ENCODE results near the gene AOPEP. TPM values are rescaled to one million over a fixed set of nuclear protein-coding genes. Genes with fewer than 3 reads are reported as not detected.

Gene AOPEP
- total RNA-seq, 6 donors from 2014 or later = 55.4 to 410 (median 111) TPM

DNA sequence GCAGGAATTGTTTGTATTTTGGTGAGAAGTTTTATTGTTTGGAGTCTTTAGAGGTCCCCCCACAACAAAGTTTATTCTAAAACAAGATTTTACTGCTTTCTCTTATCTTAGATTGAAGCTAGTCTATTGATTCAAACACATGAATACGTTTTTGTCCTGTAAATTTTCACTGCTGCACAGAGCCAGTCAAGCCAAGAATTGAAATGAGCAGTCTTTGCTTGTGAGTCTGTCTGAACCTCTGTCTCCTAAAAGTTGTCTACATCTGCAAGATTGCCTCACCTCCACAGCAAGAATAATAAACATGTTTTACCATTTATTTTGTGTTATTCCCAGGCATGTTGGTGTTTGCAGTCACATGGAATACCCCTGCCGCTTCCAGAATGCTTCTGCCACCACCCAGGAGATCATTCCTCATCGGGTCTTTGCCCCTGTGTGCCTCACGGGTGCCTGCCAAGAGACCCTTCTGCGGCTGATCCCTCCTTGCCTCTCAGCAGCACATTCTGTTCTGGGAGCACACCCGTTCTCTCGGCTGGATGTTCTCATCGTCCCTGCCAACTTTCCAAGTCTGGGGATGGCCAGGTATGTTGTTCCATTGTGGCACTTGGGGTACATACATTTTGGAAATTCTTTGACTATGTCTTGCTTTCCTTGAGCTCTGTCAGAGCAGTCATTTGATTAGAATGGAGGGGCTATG is 74.1 kb downstream of the AOPEP start:
- H3K36me3 ChIP-seq = peaks cover 0 to 22% (median 0%) of the 10 kb centered on the region in 4 donors
- peaks cover 10 to 33% (median 19%) of the 10 kb centered on the region in 4 donors for H3K4me1 ChIP-seq
- H3K27ac ChIP-seq = peak overlapping the region; percentile 45 to 59 (median 52)
- TF ChIP-seq, protein P1, sequence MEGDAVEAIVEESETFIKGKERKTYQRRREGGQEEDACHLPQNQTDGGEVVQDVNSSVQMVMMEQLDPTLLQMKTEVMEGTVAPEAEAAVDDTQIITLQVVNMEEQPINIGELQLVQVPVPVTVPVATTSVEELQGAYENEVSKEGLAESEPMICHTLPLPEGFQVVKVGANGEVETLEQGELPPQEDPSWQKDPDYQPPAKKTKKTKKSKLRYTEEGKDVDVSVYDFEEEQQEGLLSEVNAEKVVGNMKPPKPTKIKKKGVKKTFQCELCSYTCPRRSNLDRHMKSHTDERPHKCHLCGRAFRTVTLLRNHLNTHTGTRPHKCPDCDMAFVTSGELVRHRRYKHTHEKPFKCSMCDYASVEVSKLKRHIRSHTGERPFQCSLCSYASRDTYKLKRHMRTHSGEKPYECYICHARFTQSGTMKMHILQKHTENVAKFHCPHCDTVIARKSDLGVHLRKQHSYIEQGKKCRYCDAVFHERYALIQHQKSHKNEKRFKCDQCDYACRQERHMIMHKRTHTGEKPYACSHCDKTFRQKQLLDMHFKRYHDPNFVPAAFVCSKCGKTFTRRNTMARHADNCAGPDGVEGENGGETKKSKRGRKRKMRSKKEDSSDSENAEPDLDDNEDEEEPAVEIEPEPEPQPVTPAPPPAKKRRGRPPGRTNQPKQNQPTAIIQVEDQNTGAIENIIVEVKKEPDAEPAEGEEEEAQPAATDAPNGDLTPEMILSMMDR (IDR thresholded peaks at IDR 0.05) = no peak
- no peak for TF ChIP-seq POLR2A (IDR thresholded peaks at IDR 0.05)
- no peak for TF ChIP-seq POLR2AphosphoS5 (IDR thresholded peaks at IDR 0.05)
- TF ChIP-seq EP300 (IDR thresholded peaks at IDR 0.05) = no peak
- WGBS, 2 donors = 86 to 89% methylated on average over 8 of the region's 8 CpGs
- DNase-seq (no peak), ATAC-seq (ENCODE audit: low FRiP score in 2 of 2) (peak in 1 of 2 donors; percentile 34)
- H3K9me3 ChIP-seq = no peaks in the 10 kb centered on the region
- H3K4me3 ChIP-seq = no peak overlapping the region
- H3K27me3 ChIP-seq = no peaks in the 10 kb centered on the region

GRCh38 chr9:94801234-94801633 is 74.7 kb downstream of the AOPEP start:
- no peak for DNase-seq
- TF ChIP-seq POLR2AphosphoS5 (IDR thresholded peaks at IDR 0.05) = no peak
- TF ChIP-seq, protein P1 (IDR thresholded peaks at IDR 0.05) = no peak
- TF ChIP-seq POLR2A (IDR thresholded peaks at IDR 0.05) = no peak
- TF ChIP-seq EP300 (IDR thresholded peaks at IDR 0.05) = no peak
- Histone ChIP-seq H3K4me1 (peaks cover 17 to 38% (median 25%) of the 10 kb centered on the region in 4 donors), H3K36me3 (peaks cover 0 to 17% (median 0%) of the 10 kb centered on the region in 4 donors), H3K27ac (peak overlapping the region; percentile 27 to 59 (median 47)), H3K9me3 (no peaks in the 10 kb centered on the region), H3K27me3 (no peaks in the 10 kb centered on the region), H3K4me3 (no peak overlapping the region)
- 76 to 90% methylated on average over 1 of the region's 1 CpG for WGBS, 2 donors
- ATAC-seq (ENCODE audit: low FRiP score in 2 of 2) = peak in 1 of 2 donors; percentile 18

- DNase-seq (no peak), ATAC-seq (ENCODE audit: low FRiP score in 2 of 2) (no peak)
- Histone ChIP-seq H3K9me3 (no peaks in the 10 kb centered on the region), H3K4me1 (peaks cover 22 to 42% (median 29%) of the 10 kb centered on the region in 4 donors), H3K27ac (peak overlapping the region in 2 of 4 donors; percentile 27 to 49), H3K27me3 (no peaks in the 10 kb centered on the region), H3K4me3 (no peak overlapping the region), H3K36me3 (peaks cover 0 to 13% (median 0%) of the 10 kb centered on the region in 4 donors)
- TF ChIP-seq POLR2AphosphoS5 (IDR thresholded peaks at IDR 0.05) (no peak), EP300 (IDR thresholded peaks at IDR 0.05) (no peak), POLR2A (IDR thresholded peaks at IDR 0.05) (no peak)
- TF ChIP-seq, protein P1 (IDR thresholded peaks at IDR 0.05) = no peak
These were observed 75.2 kb downstream of the AOPEP start for GRCh38 chr9:94801681-94802080.

- H3K9me3 ChIP-seq = no peaks in the 10 kb centered on the region
- DNase-seq (no peak), ATAC-seq (ENCODE audit: low FRiP score in 2 of 2) (no peak)
- WGBS, 2 donors = 74 to 86% methylated on average over 1 of the region's 1 CpG
- peaks cover 0 to 12% (median 0%) of the 10 kb centered on the region in 4 donors for H3K36me3 ChIP-seq
- H3K27ac ChIP-seq = peak overlapping the region in 1 of 4 donors; percentile 15
- TF ChIP-seq, protein P1 (IDR thresholded peaks at IDR 0.05) = no peak
- TF ChIP-seq POLR2AphosphoS5 (IDR thresholded peaks at IDR 0.05) (no peak), EP300 (IDR thresholded peaks at IDR 0.05) (no peak)
- H3K4me3 ChIP-seq = no peak overlapping the region
- H3K27me3 ChIP-seq = no peaks in the 10 kb centered on the region
- peaks cover 27 to 48% (median 34%) of the 10 kb centered on the region in 4 donors for H3K4me1 ChIP-seq
These were observed 75.8 kb downstream of the AOPEP start for GRCh38 chr9:94802251-94802650.

All from upper lobe of left lung (tissue), 6 donors.